NCI-H526 (cell line): ENCODE measurements around the gene RIPK3.
"Not testable (repeated sequence)": the region's sequence is repeated elsewhere in the genome, so short reads cannot be mapped to it uniquely, and the experiment has no call there.

Experiments
- DNase-seq, 2 experiments: peaks; one replicate each; lab custom pipeline; 2025; lab: John Stamatoyannopoulos, UW

RIPK3 gene

DNA sequence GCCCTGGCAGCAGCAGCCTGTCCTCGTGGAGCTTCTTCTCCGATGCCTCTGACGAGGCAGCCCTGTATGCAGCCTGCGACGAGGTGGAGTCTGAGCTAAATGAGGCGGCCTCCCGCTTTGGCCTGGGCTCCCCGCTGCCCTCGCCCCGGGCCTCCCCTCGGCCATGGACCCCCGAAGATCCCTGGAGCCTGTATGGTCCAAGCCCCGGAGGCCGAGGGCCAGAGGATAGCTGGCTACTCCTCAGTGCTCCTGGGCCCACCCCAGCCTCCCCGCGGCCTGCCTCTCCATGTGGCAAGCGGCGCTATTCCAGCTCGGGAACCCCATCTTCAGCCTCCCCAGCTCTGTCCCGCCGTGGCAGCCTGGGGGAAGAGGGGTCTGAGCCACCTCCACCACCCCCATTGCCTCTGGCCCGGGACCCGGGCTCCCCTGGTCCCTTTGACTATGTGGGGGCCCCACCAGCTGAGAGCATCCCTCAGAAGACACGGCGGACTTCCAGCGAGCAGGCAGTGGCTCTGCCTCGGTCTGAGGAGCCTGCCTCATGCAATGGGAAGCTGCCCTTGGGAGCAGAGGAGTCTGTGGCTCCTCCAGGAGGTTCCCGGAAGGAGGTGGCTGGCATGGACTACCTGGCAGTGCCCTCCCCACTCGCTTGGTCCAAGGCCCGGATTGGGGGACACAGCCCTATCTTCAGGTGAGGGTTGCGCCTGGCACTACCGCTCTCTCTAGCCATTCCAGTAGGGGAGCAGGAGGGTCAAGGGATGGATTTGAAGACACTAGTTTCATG, 30.3 kb upstream of the RIPK3 start:
- peak in 1 of 2 experiments; percentile 40 for DNase-seq

DNA sequence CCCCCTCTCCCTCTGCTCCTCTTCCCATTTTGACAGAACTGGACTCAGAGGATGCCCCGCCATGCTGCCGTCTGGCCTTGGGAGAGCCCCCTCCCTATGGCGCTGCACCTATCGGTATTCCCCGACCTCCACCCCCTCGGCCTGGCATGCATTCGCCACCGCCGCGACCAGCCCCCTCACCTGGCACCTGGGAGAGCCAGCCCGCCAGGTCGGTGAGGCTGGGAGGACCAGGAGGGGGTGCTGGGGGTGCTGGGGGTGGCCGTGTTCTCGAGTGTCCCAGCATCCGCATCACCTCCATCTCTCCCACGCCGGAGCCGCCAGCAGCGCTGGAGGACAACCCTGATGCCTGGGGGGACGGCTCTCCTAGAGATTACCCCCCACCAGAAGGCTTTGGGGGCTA, 29.7 kb upstream of the RIPK3 start:
- DNase-seq: no peak

DNA sequence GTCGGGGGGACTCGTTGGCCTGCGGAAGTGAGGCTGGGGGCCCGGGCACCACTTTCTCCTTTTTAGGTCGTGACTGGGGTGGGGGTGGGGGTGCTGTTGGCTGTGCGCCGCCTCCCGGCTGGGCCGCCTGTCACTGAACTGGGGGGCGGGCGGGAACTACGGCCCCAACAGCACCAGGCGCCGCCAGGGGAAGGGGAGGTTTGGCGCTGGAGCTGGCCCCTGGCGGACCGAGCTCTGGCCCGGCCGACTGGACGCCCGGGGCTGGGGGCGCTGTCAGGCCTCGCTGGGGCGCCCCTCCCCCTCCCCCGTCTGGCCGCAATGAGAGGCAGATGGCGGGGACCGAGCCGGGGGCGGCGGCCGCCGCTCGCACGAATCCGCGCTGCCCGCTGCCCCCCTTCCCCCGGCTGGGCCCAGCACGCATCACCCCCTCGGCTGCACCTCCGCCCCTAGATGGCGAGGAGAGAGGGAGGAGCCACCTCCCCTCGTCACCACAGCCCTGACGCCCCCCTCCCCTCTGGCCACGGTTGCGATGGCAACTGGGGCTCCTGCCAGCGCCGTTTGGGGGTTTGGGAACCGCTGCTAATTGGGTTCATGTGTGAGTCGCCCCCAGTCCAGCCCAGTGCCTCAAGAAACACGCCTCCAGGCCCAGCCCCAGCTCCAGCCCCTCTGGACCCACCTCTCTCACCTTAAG, 28.9 kb upstream of the RIPK3 start:
- DNase-seq: peak; percentile 29 to 62

- no peak for DNase-seq
Measured at GRCh38 chr14:24368212-24368561, 28.4 kb upstream of the RIPK3 start.

DNA sequence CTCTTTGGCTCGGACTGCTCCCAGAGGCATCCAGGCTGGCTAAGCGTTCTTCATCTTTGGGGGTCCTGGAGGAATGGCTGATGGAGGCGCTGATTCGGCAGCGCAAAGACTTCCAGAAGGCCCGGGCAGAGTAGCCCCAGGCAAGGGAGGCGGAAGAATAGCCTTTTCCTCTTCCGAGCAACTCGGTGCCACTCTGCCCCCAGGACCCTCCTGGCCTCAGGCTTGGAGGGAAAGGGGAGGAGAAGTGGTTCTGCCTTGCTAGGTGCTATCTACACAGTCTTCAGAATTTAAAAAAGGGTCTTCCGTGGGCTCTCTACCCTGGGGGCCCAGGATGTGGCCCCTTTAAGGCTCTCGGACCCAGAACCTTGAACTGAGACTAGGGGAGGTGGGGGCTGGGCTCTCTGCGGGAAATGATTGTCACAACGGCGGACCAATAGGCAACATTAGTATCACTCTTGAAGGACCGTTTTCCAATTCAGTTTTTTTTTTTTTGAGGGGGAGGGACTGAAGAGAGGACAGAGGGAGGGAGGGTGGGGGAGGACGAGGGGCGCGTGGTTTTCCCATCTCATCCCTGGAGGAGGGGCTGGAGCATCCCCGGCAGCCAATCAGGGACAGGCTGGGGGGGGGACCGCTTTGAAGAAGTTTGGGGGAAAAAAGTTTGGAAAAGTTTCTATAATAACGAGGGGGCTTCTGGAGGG, 27.9 kb upstream of the RIPK3 start, which contains the start of gene NFATC4:
TSS of gene NFATC4 (plus strand) at position 671 of the 698 bp plus-strand sequence. CDS start 157 bp downstream, outside the sequence.
- peak; percentile 85 to 94 for DNase-seq

- peak; percentile 99 for DNase-seq
Measured at GRCh38 chr14:24366721-24367513, 27.1 kb upstream of the RIPK3 start.

- DNase-seq: no peak
Measured at GRCh38 chr14:24366413-24366720, 26.6 kb upstream of the RIPK3 start.

GRCh38 chr14:24365600-24366412, 26.0 kb upstream of the RIPK3 start:
- peak; percentile 75 to 96 for DNase-seq

DNA sequence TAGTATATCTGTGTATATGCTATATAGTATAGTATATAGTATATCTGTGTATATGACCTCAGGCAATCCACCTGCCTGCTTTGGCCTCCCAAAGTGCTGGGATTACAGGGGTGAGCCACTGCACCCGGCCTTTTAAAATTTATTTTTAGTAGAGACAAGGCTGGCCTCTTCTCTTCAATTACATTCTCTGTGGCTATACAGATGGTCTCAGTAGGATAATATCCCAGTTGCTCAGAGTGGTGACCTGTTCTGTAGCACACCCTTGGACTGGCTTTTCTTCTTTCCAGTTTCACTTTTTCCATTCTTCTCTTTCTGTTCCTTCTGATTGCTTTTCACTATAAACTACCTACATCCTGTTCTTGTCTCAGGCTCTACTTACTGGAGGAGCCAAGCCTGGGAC, 25.1 kb upstream of the RIPK3 start:
- no peak for DNase-seq

GRCh38 chr14:24363401-24363800, 23.6 kb upstream of the RIPK3 start:
- no peak for DNase-seq

DNA sequence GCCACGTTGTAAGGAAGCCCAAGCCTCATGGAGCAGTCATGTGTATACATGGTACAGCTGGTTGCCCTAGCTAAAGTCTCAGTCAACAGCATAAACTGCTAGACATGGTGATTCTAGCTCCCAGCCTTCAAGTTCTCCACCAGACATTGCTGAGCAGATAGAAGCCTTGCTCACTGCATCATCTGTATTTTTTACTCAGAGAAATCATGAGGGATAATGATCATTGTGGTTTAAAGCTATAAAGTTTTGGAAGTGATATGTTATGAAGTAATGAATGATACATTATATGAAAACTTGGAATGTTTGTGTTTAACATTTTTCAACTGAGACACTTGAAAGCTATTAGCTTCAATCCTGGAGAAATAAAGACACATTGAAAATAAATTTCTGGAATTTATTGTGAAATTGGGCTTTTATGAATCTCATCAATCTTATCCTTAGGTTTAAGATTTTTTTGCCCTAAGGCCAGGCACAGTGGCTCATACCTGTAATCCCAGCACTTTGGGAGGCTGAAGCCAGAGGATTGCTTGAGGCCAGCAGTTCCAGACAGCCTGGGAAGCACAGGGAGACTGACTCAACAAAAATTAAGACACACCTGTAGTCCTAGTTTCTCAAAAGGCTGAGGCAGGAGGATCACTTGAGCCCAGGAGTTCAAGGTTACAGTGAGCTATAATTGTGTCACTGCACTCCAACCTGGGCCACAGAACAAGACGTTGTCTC, 22.6 kb upstream of the RIPK3 start:
- DNase-seq: no peak

DNA sequence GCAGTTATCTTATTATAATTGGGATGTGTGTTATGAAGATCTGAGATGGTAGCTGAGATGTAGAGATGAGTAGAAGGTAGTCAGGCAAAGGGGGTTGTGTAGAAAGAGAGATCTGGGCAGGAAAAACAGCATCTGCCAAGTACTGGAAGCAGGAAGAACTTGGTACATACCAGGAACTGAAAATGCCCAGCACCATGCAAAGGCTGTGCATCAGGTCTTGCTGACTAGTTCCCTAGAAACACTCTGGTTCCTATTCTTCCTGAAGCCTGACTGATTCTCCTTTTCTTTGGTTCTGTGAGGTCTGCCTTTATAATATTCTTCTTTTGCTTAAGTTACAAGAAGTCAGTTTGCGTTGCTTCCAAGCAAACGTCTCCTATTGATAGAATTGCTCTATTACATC, 21.5 kb upstream of the RIPK3 start:
- DNase-seq: no peak

DNA sequence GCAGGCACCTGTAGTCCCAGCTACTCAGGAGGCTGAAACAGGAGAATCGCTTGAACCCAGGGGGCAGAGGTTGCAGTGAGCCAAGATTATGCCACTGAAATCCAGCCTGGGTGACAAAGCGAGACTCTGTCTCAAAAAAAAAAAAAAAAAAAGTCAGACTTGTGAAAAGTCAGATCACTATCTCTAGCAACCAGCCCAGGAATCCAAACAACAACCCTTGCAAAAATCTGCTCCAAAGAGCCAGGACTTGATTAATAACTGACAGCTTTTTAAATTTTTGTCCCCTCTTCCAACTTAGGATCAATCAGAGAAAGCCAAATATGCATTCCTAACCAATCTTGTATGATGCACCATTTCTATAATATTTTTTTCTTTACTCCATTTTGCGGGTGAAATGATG, 20.5 kb upstream of the RIPK3 start:
- DNase-seq: no peak

GRCh38 chr14:24356208-24356607, 16.4 kb upstream of the RIPK3 start:
- no peak for DNase-seq

GRCh38 chr14:24355009-24355408, 15.2 kb upstream of the RIPK3 start:
- DNase-seq: no peak

- not testable (repeated sequence) for DNase-seq
Measured at GRCh38 chr14:24354482-24354825, 14.7 kb upstream of the RIPK3 start.

- DNase-seq: no peak
Measured at GRCh38 chr14:24353559-24354481, 14.0 kb upstream of the RIPK3 start.

GRCh38 chr14:24351517-24351916, 11.7 kb upstream of the RIPK3 start:
- peak in 1 of 2 experiments; percentile 49 for DNase-seq

DNA sequence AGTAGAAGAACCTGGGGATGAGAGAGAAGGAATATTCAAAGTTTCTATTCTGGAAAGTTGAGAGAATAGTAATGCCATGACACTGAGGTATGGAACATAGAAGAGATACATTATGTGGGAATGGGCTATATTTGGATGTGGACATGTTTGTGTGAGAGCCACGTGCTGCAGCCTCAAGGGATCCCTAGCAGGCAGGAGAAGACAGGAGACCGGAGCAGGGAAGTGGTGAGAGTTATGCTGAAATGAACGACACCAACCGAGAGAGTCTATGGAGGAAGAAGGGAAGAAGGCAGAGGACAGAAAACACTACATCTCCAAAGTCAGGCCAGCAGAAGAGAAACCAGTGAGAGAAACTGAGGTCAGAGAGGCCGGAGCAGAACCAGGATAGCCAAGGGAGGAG, 10.0 kb upstream of the RIPK3 start:
- DNase-seq: no peak

- no peak for DNase-seq
Measured at GRCh38 chr14:24348186-24348585, 8.4 kb upstream of the RIPK3 start.
